Cortex of kidney (tissue), 1 donor: Measurements from ENCODE around the gene CAB39L.
A peak's percentile ranks its signal among the peaks of the same experiment; 100 is the strongest.

Source experiments
- DNase-seq: peaks from one replicate; lab custom pipeline; 2025; lab: John Stamatoyannopoulos, UW

CAB39L gene

GRCh38 chr13:49443704-49444523 is at the start of gene CAB39L, which contains the start of gene SETDB2:
CAB39L (minus strand) TSS chr13:49444064; CDS start chr13:49382910, 61,154 bp downstream.
SETDB2 (plus strand) TSS chr13:49444274; CDS start chr13:49451894, 7,620 bp downstream.
- DNase-seq: peak; percentile 98

GRCh38 chr13:49488563-49488962 is 44.7 kb upstream of the CAB39L start:
- DNase-seq: no peak

GRCh38 chr13:49481788-49482187 is 37.9 kb upstream of the CAB39L start:
- no peak for DNase-seq

- DNase-seq: no peak
Measured at GRCh38 chr13:49476529-49476928, 32.7 kb upstream of the CAB39L start.

GRCh38 chr13:49472186-49472585 is 28.3 kb upstream of the CAB39L start:
- no peak for DNase-seq

- DNase-seq: no peak
Measured at GRCh38 chr13:49466292-49466838, 22.5 kb upstream of the CAB39L start.

GRCh38 chr13:49464621-49465325 is 20.9 kb upstream of the CAB39L start:
- DNase-seq: no peak

- DNase-seq: no peak
Measured at GRCh38 chr13:49464085-49464484, 20.2 kb upstream of the CAB39L start.

GRCh38 chr13:49459580-49459979 is 15.7 kb upstream of the CAB39L start:
- no peak for DNase-seq

- DNase-seq: no peak
Measured at GRCh38 chr13:49457221-49457620, 13.4 kb upstream of the CAB39L start.

- DNase-seq: no peak
Measured at GRCh38 chr13:49456156-49456555, 12.3 kb upstream of the CAB39L start.

- no peak for DNase-seq
Measured at GRCh38 chr13:49455007-49455398, 11.1 kb upstream of the CAB39L start.

- DNase-seq: no peak
Measured at GRCh38 chr13:49454388-49455006, 10.6 kb upstream of the CAB39L start.

GRCh38 chr13:49453465-49453864 is 9.6 kb upstream of the CAB39L start:
- no peak for DNase-seq

- no peak for DNase-seq
Measured at GRCh38 chr13:49452725-49453457, 9.0 kb upstream of the CAB39L start.

- DNase-seq: no peak
Measured at GRCh38 chr13:49450105-49450819, 6.4 kb upstream of the CAB39L start.

GRCh38 chr13:49448753-49449152 is 4.9 kb upstream of the CAB39L start:
- no peak for DNase-seq

GRCh38 chr13:49446473-49446872 is 2.6 kb upstream of the CAB39L start:
- DNase-seq: no peak

- no peak for DNase-seq
Measured at GRCh38 chr13:49444524-49445395, 896 bp upstream of the CAB39L start.

GRCh38 chr13:49443357-49443703 is 534 bp downstream of the CAB39L start:
- no peak for DNase-seq
